ENCODE data around the gene PIP5K1C. TPM values are rescaled to one million over a fixed set of nuclear protein-coding genes. Genes with fewer than 3 reads are reported as not detected.

Gene PIP5K1C
- total and polyA plus RNA-seq, 8 donors, result 20.2 to 42.2 (median 27.0) TPM

DNA sequence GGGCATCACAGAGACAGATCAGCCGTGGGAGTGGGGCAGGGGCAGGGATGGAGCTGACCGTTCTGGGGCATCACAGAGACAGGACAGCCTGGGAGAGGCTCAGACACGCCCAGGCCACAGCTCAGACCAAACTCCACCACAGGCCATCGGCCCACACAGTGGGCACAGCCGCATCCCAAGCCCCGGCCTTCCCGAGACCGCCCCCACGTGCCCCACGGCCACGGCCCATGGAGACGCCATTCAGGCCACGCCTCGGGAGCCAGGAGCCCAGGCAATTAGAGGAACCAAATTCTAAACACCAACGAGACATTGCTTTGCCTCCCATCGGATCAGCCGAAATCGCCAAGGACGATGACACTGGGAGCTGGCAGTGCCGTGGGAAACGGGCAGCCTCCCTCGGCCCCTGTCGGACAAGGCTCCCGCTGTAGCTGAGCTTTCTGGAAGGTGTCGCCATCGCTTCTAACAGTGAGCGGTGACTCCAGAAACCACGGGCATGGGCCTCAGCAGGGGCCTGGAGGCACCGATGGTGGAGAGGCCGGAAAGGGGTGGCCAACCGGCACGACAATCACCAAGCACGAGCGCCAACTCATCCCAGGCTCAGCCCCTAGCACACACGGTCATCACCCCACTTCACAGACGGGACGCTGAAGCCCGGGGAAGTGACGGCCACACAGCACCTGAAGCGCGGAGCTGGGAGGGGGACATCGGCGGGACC is 2.4 kb downstream of the PIP5K1C start:
- intact Hi-C loops (cut with DNase I), result no loop called here
- TF ChIP-seq, protein P1, sequence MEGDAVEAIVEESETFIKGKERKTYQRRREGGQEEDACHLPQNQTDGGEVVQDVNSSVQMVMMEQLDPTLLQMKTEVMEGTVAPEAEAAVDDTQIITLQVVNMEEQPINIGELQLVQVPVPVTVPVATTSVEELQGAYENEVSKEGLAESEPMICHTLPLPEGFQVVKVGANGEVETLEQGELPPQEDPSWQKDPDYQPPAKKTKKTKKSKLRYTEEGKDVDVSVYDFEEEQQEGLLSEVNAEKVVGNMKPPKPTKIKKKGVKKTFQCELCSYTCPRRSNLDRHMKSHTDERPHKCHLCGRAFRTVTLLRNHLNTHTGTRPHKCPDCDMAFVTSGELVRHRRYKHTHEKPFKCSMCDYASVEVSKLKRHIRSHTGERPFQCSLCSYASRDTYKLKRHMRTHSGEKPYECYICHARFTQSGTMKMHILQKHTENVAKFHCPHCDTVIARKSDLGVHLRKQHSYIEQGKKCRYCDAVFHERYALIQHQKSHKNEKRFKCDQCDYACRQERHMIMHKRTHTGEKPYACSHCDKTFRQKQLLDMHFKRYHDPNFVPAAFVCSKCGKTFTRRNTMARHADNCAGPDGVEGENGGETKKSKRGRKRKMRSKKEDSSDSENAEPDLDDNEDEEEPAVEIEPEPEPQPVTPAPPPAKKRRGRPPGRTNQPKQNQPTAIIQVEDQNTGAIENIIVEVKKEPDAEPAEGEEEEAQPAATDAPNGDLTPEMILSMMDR (IDR thresholded peaks at IDR 0.05), result no peak
- H3K27ac ChIP-seq, result no peak overlapping the region
- H3K4me3 ChIP-seq, result no peak overlapping the region
- H3K9me3 ChIP-seq, result no peaks in the 10 kb centered on the region
- DNase-seq (no peak), ATAC-seq (no peak)
- H3K4me1 ChIP-seq, result peaks cover 0 to 21% of the 10 kb centered on the region in 2 donors
- H3K27me3 ChIP-seq, result no peaks in the 10 kb centered on the region
- H3K36me3 ChIP-seq, result peaks cover 0 to 18% of the 10 kb centered on the region in 2 donors

- H3K27ac ChIP-seq, result no peak overlapping the region
- H3K36me3 ChIP-seq, result peaks cover 0 to 18% of the 10 kb centered on the region in 2 donors
- intact Hi-C loops (cut with DNase I), result no loop called here
- ATAC-seq (no peak), DNase-seq (no peak)
- TF ChIP-seq, protein P1 (IDR thresholded peaks at IDR 0.05), result no peak
- H3K9me3 ChIP-seq, result no peaks in the 10 kb centered on the region
- peaks cover 0 to 21% of the 10 kb centered on the region in 2 donors for H3K4me1 ChIP-seq
- H3K4me3 ChIP-seq, result no peak overlapping the region
- no peaks in the 10 kb centered on the region for H3K27me3 ChIP-seq
Observed at GRCh38 chr19:3697094-3697493, 3.2 kb downstream of the PIP5K1C start.

GRCh38 chr19:3696660-3696995 is 3.6 kb downstream of the PIP5K1C start:
- Histone ChIP-seq H3K36me3 (peaks cover 0 to 18% of the 10 kb centered on the region in 2 donors), H3K27me3 (no peaks in the 10 kb centered on the region), H3K4me3 (no peak overlapping the region), H3K4me1 (peaks cover 0 to 21% of the 10 kb centered on the region in 2 donors), H3K27ac (no peak overlapping the region), H3K9me3 (no peaks in the 10 kb centered on the region)
- TF ChIP-seq, protein P1 (IDR thresholded peaks at IDR 0.05), result no peak
- DNase-seq (no peak), ATAC-seq (no peak)
- intact Hi-C loops (cut with DNase I), result no loop called here

DNA sequence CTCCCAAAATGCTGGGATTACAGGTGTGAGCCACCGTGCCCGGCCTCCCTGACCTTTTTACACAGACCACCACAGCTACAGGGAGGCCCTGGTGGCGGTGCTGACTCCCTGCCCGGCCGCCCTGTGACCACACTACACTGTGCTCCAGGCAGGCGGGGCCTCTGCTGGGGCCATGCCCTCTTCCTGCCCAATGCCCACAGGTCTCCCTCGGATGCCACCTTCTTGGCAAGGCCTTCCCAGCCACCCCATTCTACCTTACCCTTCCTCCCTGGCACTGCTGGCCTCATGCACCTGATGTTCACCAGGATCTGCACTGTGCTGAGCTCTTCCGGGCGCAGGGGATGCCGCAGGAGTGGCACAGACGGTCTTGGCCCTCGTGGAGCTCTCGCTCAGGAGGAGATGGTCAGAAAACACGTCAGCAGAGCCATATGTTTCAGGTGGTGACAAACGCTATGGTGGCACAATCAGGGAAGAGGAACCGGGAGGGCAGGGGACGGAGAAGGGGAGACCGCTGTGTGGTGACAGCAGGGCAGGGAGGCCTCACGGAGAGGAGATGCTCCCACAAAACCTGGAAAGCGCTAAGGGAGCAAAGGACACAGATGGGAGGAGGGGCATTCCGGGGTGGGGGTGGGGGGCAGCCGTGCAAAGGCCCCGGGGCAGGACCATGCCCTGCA is 4.1 kb downstream of the PIP5K1C start:
- H3K9me3 ChIP-seq, result no peaks in the 10 kb centered on the region
- intact Hi-C loops (cut with DNase I), result no loop called here
- peaks cover 0 to 21% of the 10 kb centered on the region in 2 donors for H3K4me1 ChIP-seq
- peaks cover 0 to 18% of the 10 kb centered on the region in 2 donors for H3K36me3 ChIP-seq
- no peaks in the 10 kb centered on the region for H3K27me3 ChIP-seq
- DNase-seq, result no peak
- TF ChIP-seq, protein P1 (IDR thresholded peaks at IDR 0.05), result no peak
- ATAC-seq, result no peak
- H3K4me3 ChIP-seq, result no peak overlapping the region
- no peak overlapping the region for H3K27ac ChIP-seq

DNA sequence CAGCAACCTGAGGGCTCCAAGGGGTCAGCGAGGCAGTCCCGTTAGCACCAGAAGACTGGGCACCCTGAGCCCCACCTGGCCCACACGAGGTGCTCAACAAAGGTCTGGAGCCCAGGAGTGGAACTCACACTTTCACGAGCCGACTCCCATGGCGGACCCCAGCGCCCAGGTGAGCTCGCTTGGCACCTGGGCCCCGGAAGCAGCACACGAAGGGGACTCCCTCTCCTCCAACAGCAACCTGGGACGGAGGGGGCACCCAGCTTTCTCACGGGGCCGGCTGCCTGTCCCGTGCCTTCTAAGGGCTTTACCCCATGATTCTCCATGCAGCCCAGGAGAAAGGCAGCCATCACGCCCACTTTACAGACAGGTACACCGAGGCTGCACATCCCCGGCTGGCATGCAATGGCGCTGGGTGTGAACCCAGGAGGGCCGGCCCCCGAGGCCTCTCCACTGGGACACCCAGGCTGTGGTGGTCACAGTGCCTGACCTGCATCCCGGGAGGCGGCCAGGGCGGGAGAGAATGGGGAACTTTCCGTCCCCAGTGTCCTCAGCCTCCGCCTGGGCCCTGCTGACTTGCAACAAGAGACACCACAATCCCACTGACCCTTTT is 5.0 kb downstream of the PIP5K1C start:
- H3K9me3 ChIP-seq, result no peaks in the 10 kb centered on the region
- H3K36me3 ChIP-seq, result peaks cover 0 to 18% of the 10 kb centered on the region in 2 donors
- ATAC-seq (no peak), DNase-seq (no peak)
- intact Hi-C loops (cut with DNase I), result no loop called here
- no peak overlapping the region for H3K27ac ChIP-seq
- TF ChIP-seq, protein P1 (IDR thresholded peaks at IDR 0.05), result no peak
- H3K4me1 ChIP-seq, result peaks cover 0 to 21% of the 10 kb centered on the region in 2 donors
- H3K4me3 ChIP-seq, result no peak overlapping the region
- H3K27me3 ChIP-seq, result no peaks in the 10 kb centered on the region
